ENCODE data around the gene LTBP1.
A peak's percentile ranks its signal among the peaks of the same experiment; 100 is the strongest.

LTBP1 gene

DNA sequence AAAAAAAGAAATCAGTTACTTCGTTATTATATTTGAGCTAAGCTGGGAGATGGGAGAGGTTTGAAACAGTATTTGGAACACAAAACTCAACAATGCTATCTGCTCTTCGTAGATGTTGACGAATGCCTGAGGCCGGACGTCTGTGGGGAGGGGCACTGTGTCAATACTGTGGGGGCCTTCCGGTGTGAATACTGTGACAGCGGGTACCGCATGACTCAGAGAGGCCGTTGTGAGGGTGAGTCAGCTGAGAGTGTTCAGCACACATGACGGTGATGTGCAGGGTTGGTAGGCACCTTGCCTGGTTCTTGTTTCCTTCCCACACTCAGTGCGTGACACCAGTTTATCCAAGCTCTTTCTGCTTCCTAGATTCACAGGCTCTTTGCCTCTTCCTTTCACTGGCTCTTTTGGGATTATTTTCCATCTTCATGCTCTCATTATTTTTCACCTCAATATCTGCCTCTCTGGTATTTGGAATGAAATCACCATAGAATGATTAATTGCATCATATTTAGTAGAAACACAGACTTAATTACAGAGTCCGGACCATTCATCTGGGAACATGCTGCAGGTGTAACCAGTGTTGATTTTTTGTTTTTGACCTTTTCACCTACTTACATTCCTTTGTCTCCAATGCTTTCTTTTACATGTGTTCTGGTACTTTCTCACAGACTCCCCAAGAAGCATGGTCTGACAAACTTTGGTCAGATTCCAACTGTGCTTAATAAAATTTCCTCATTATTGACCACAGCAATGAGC, 329.1 kb downstream of the LTBP1 start:
- Histone ChIP-seq H2AFZ (ENCODE audit: low read length, unreplicated experiment) (no peak overlapping the region), H3K4me3 (ENCODE audit: low read depth, low read length) (no peak overlapping the region), H3K27ac (ENCODE audit: low read depth, low read length) (peak overlapping the region; percentile 95), H3K27me3 (ENCODE audit: insufficient read depth, low read length) (no peaks in the 10 kb centered on the region), H3K4me1 (ENCODE audit: control insufficient read depth, insufficient read depth, low read length, unreplicated experiment) (peaks cover 17% of the 10 kb centered on the region), H3K79me2 (ENCODE audit: control insufficient read depth, insufficient read depth, low read length, unreplicated experiment) (no peaks in the 10 kb centered on the region), H3K36me3 (ENCODE audit: insufficient read depth, low read length) (peaks cover 22% of the 10 kb centered on the region)

DNA sequence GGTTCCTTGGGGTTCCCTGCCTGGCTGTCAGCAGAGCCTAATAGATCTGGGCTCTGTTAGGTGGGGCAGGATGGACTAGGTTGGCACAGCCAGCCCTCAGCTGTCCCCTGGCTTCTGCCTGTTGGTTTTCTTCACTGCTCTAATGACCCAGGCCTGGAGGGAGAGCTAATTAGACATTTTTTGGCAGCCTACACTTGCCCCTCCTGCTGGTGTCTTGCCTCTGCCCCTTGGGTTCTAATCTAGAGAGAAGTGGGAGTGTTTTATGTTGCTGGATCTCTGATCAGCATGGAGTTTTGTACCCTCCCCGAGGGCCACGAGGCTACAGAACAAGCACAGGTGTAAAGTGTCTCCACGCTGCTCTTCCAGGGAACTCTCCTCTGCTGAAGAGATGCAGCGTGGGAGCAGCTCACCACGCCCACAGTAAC, 330.3 kb downstream of the LTBP1 start:
- H3K79me2 ChIP-seq (ENCODE audit: control insufficient read depth, insufficient read depth, low read length, unreplicated experiment) = no peaks in the 10 kb centered on the region
- no peak overlapping the region for H2AFZ ChIP-seq (ENCODE audit: low read length, unreplicated experiment)
- no peak overlapping the region for H3K4me3 ChIP-seq (ENCODE audit: low read depth, low read length)
- peaks cover 22% of the 10 kb centered on the region for H3K36me3 ChIP-seq (ENCODE audit: insufficient read depth, low read length)
- no peaks in the 10 kb centered on the region for H3K27me3 ChIP-seq (ENCODE audit: insufficient read depth, low read length)
- peaks cover 15% of the 10 kb centered on the region for H3K4me1 ChIP-seq (ENCODE audit: control insufficient read depth, insufficient read depth, low read length, unreplicated experiment)
- H3K27ac ChIP-seq (ENCODE audit: low read depth, low read length) = peak overlapping the region; percentile 95; the same call in 1 of the 2 replicates

DNA sequence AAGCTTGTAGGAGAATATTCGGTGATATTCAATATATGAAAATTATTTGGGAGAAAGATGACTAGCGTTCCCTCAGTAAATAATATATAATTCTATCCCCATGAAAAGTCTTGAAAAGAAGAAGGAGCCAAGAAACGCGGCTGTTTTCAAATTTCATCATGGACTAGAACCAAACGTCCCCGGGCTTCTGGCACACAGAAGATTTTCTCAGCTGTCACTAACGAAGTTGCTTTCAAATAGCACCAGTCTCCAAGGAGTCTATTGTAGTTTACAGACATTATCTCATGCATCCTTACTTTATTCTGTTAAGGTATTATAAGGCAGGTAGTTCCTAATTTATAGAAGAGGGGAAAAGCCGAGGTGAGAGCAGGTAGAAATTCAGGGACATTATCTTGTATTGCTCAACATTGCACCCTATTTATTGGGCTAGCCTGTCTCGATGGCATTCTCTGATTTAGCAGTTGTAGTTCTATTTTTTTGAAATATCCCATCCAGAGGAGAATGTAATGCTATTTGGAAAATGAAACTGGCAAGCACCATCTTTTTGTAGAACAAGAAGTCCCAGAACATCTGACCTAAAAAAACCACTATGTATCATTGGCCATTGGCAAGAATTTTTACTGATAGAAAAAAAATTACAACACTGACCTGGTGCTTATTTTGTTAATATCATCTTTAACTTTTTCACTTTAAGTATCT, 331.6 kb downstream of the LTBP1 start:
- Histone ChIP-seq H3K27me3 (ENCODE audit: insufficient read depth, low read length) (no peaks in the 10 kb centered on the region), H3K36me3 (ENCODE audit: insufficient read depth, low read length) (peaks cover 22% of the 10 kb centered on the region), H3K4me1 (ENCODE audit: control insufficient read depth, insufficient read depth, low read length, unreplicated experiment) (peaks cover 15% of the 10 kb centered on the region), H3K27ac (ENCODE audit: low read depth, low read length) (peak overlapping the region; percentile 1; the same call in 1 of the 2 replicates), H3K79me2 (ENCODE audit: control insufficient read depth, insufficient read depth, low read length, unreplicated experiment) (no peaks in the 10 kb centered on the region), H2AFZ (ENCODE audit: low read length, unreplicated experiment) (no peak overlapping the region), H3K4me3 (ENCODE audit: low read depth, low read length) (no peak overlapping the region)

DNA sequence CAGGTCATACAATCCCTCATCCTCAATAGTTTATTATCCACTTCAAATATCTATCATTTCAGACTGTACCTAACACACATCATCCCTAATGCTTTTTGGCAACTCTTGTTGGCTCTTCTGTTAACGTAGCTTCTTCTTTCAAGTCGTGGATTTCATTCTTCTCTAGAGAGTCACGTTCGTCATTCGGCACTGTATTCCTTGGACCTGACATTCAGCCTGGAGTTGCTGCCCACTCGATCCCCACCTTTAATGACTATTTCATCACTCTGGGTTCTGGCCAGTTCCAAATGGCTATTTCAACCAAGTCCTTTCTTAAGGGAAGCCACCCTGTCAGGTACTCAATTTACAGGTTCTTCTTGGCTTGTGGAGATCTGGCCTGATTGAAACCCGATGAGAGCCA, 337.5 kb downstream of the LTBP1 start:
- H3K79me2 ChIP-seq (ENCODE audit: control insufficient read depth, insufficient read depth, low read length, unreplicated experiment) = no peaks in the 10 kb centered on the region
- H3K27me3 ChIP-seq (ENCODE audit: insufficient read depth, low read length) = no peaks in the 10 kb centered on the region
- no peak overlapping the region for H3K27ac ChIP-seq (ENCODE audit: low read depth, low read length)
- H3K4me1 ChIP-seq (ENCODE audit: control insufficient read depth, insufficient read depth, low read length, unreplicated experiment) = no peaks in the 10 kb centered on the region
- no peak overlapping the region for H3K4me3 ChIP-seq (ENCODE audit: low read depth, low read length)
- H3K36me3 ChIP-seq (ENCODE audit: insufficient read depth, low read length) = peaks cover 33% of the 10 kb centered on the region
- no peak overlapping the region for H2AFZ ChIP-seq (ENCODE audit: low read length, unreplicated experiment)

DNA sequence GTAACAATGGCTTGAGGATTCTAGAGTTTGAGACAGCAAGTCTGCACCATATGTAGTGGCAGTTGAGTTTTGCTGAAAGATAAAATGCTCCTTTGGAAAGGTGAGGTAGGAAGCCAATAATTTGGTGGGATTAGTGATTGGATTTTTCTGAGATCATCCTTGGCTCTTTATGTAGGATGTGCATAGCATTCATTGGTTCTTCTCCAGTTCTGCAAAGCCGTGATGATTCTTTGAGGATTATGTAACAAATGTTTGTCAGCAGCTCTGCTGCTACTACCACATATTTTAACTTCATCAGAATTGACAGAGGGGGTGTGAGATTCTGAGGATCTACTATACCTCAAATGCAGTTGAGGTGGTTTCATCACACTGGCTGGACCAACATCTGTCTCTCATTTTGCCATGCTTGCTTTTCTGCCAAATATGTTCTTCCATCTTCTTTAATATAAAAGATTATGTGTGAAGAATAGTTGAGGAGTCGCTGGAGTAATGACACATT, 340.8 kb downstream of the LTBP1 start:
- Histone ChIP-seq H3K27ac (ENCODE audit: low read depth, low read length) (no peak overlapping the region), H3K4me1 (ENCODE audit: control insufficient read depth, insufficient read depth, low read length, unreplicated experiment) (peaks cover 23% of the 10 kb centered on the region), H3K79me2 (ENCODE audit: control insufficient read depth, insufficient read depth, low read length, unreplicated experiment) (no peaks in the 10 kb centered on the region), H3K36me3 (ENCODE audit: insufficient read depth, low read length) (peaks cover 28% of the 10 kb centered on the region), H2AFZ (ENCODE audit: low read length, unreplicated experiment) (no peak overlapping the region), H3K27me3 (ENCODE audit: insufficient read depth, low read length) (no peaks in the 10 kb centered on the region), H3K4me3 (ENCODE audit: low read depth, low read length) (no peak overlapping the region)

DNA sequence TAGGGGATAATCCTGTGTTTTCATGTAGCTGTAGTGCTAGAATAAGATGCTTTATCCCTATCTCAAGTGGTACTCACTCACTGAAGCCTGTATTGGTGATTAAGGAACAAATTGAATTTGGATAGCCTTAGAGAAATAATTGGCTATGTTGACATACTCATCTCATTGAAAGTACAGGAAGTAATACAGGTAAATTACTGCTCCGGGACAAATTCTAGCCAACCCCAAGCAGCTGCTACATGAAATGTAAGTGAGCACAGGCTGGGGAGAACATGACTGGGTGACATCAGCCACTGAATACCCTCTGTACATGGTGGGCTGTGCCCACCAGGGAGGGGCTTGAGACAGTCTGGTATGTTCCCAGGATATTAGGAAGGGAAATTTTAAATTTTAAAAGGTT, 341.3 kb downstream of the LTBP1 start:
- no peaks in the 10 kb centered on the region for H3K27me3 ChIP-seq (ENCODE audit: insufficient read depth, low read length)

DNA sequence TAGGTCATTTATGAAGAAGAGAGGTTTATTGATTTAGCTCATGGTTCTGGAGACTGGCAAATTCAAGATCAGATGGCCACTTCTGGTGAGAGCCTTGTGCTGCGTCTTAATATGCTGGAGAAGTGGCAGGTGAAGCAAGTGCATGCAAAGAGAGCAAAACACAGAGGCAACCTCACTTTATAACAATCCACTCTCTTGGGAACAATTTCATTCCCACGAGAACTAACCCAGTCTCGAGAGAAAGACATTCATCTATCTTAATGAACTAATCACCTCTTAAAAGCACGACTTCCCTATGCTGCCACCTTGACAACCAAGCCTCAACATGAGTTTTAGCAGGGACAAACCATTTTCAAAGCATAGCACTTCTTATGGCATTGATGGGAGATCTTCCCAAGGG, 343.2 kb downstream of the LTBP1 start:
- Histone ChIP-seq H3K36me3 (ENCODE audit: insufficient read depth, low read length) (peaks cover 26% of the 10 kb centered on the region), H3K4me3 (ENCODE audit: low read depth, low read length) (no peak overlapping the region), H3K79me2 (ENCODE audit: control insufficient read depth, insufficient read depth, low read length, unreplicated experiment) (no peaks in the 10 kb centered on the region), H3K27ac (ENCODE audit: low read depth, low read length) (0 out of 2 replicates have a peak overlapping the region, but pooled peaks have one; percentile 59), H3K27me3 (ENCODE audit: insufficient read depth, low read length) (no peaks in the 10 kb centered on the region), H2AFZ (ENCODE audit: low read length, unreplicated experiment) (no peak overlapping the region), H3K4me1 (ENCODE audit: control insufficient read depth, insufficient read depth, low read length, unreplicated experiment) (peaks cover 27% of the 10 kb centered on the region)

More for the DNA sequence above, 341.3 kb downstream of the LTBP1 start:
- Histone ChIP-seq H3K4me3 (ENCODE audit: low read depth, low read length) (no peak overlapping the region), H3K4me1 (ENCODE audit: control insufficient read depth, insufficient read depth, low read length, unreplicated experiment) (peaks cover 27% of the 10 kb centered on the region), H2AFZ (ENCODE audit: low read length, unreplicated experiment) (no peak overlapping the region), H3K79me2 (ENCODE audit: control insufficient read depth, insufficient read depth, low read length, unreplicated experiment) (no peaks in the 10 kb centered on the region), H3K36me3 (ENCODE audit: insufficient read depth, low read length) (peaks cover 33% of the 10 kb centered on the region), H3K27ac (ENCODE audit: low read depth, low read length) (no peak overlapping the region)

DNA sequence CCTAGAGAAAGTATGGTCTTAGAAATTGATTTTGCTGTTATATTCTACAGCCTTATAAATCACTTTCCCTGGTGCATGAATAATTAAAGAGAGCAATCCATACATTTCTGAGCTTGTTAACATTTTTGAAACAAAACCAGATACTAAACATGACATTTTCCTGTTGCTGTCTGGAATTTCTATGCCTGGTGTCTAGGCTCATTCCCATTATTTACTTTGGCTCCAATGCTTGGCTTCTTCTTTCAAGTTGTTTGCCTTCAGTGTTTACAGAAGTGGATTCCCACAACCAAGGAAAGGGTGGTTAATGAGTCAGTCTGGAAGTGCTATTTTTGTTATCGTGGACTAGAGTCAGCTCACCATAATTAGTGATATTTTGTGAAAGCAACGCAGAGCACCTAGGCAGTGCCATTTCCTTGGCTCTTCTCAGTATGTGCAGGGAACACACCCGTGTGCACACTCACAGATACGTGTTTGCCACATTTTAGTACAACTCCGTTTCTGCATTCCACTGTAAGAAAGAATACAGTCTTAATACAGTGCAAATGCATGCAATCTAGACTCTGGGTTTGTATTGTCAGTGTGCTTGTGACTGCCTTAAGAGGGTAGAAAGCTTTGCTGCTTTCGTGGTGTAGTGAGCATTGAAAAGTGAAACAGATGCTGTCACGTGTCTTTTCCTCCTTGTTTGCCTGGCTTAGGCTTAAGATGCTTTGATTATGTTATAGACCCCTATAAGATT, 344.7 kb downstream of the LTBP1 start:
- no peaks in the 10 kb centered on the region for H3K79me2 ChIP-seq (ENCODE audit: control insufficient read depth, insufficient read depth, low read length, unreplicated experiment)
- H3K36me3 ChIP-seq (ENCODE audit: insufficient read depth, low read length) = peaks cover 19% of the 10 kb centered on the region
- peak overlapping the region; percentile 59 for H3K27ac ChIP-seq (ENCODE audit: low read depth, low read length)
- H2AFZ ChIP-seq (ENCODE audit: low read length, unreplicated experiment) = peak overlapping the region; percentile 82
- peaks cover 27% of the 10 kb centered on the region for H3K4me1 ChIP-seq (ENCODE audit: control insufficient read depth, insufficient read depth, low read length, unreplicated experiment)
- no peaks in the 10 kb centered on the region for H3K27me3 ChIP-seq (ENCODE audit: insufficient read depth, low read length)
- H3K4me3 ChIP-seq (ENCODE audit: low read depth, low read length) = peak overlapping the region; percentile 70

DNA sequence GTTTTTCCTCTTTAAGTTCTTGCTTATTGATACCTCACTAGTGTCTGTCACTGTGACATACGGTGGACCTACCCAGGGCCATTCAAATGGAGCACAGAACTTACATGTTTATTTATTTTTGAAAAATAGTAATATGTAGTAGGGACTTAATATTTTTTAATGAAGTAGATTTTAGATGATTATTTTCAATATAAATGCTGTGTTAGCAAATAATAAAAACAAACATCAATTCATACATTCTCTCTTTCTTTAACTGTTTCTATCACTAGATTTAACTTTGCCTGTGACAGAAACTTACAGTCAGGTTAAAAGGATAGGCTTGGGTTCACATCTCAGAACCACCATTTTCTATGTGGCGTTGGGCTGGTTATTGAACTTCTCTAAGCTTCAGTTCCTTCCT, 345.3 kb downstream of the LTBP1 start:
- Histone ChIP-seq H3K27ac (ENCODE audit: low read depth, low read length) (peak overlapping the region; percentile 59), H3K4me3 (ENCODE audit: low read depth, low read length) (peak overlapping the region; percentile 70), H3K4me1 (ENCODE audit: control insufficient read depth, insufficient read depth, low read length, unreplicated experiment) (peaks cover 27% of the 10 kb centered on the region), H2AFZ (ENCODE audit: low read length, unreplicated experiment) (peak overlapping the region; percentile 82), H3K27me3 (ENCODE audit: insufficient read depth, low read length) (no peaks in the 10 kb centered on the region), H3K36me3 (ENCODE audit: insufficient read depth, low read length) (peaks cover 18% of the 10 kb centered on the region), H3K79me2 (ENCODE audit: control insufficient read depth, insufficient read depth, low read length, unreplicated experiment) (no peaks in the 10 kb centered on the region)

DNA sequence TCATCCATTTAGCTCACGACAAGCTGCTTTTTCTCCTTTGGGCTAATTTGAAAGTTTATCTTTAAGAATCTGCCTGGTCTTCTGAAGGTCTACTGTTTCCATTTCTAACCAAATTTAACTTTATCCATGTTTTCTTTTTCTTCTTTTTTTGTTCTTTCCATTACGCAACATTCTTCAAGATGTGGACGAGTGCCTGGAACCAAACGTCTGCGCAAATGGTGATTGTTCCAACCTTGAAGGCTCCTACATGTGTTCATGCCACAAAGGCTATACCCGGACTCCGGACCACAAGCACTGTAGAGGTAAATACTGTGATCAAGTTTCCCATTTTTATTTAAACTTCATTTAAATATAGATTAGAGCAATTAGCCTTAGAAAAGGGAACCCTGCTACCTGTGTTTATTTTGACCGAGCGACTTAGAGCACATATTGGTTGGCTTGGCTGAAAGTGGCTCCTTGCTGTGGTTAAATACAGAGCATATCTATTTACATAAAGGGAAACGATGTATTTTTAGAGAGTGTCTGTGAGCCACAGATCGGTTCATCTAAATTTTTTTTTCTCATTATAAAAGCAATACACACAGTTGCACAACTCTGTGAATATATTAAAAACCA, 346.3 kb downstream of the LTBP1 start:
- Histone ChIP-seq H3K4me1 (ENCODE audit: control insufficient read depth, insufficient read depth, low read length, unreplicated experiment) (peaks cover 34% of the 10 kb centered on the region), H3K27me3 (ENCODE audit: insufficient read depth, low read length) (no peaks in the 10 kb centered on the region), H3K27ac (ENCODE audit: low read depth, low read length) (no peak overlapping the region), H3K79me2 (ENCODE audit: control insufficient read depth, insufficient read depth, low read length, unreplicated experiment) (no peaks in the 10 kb centered on the region), H3K36me3 (ENCODE audit: insufficient read depth, low read length) (peaks cover 11% of the 10 kb centered on the region), H3K4me3 (ENCODE audit: low read depth, low read length) (no peak overlapping the region), H2AFZ (ENCODE audit: low read length, unreplicated experiment) (no peak overlapping the region)
